ENCODE data around the gene SOX10.
A peak's percentile ranks its signal among the peaks of the same experiment; 100 is the strongest.

The SOX10 gene

GRCh38 chr22:38016182-38017151 lies 32.1 kb upstream of the SOX10 start:
- peak; percentile 97 for DNase-seq (ENCODE audit: low spot score)

GRCh38 chr22:38014083-38014482 lies 29.7 kb upstream of the SOX10 start:
- DNase-seq (ENCODE audit: low spot score) = no peak

GRCh38 chr22:38012604-38013072 lies 28.3 kb upstream of the SOX10 start:
- no peak for DNase-seq (ENCODE audit: low spot score)

GRCh38 chr22:38009000-38009806 lies 24.8 kb upstream of the SOX10 start:
- no peak for DNase-seq (ENCODE audit: low spot score)

- no peak for DNase-seq (ENCODE audit: low spot score)
Observed at GRCh38 chr22:38007330-38007902, 23.1 kb upstream of the SOX10 start.

- no peak for DNase-seq (ENCODE audit: low spot score)
Observed at GRCh38 chr22:38006906-38007305, 22.6 kb upstream of the SOX10 start.

GRCh38 chr22:38005943-38006342 lies 21.6 kb upstream of the SOX10 start:
- no peak for DNase-seq (ENCODE audit: low spot score)

- DNase-seq (ENCODE audit: low spot score) = no peak
Observed at GRCh38 chr22:37999640-38000272, 15.4 kb upstream of the SOX10 start.

- no peak for DNase-seq (ENCODE audit: low spot score)
Observed at GRCh38 chr22:37999236-37999635, 14.9 kb upstream of the SOX10 start.

GRCh38 chr22:37998543-37998942 lies 14.2 kb upstream of the SOX10 start:
- peak; percentile 91 for DNase-seq (ENCODE audit: low spot score)

GRCh38 chr22:37996515-37997246 lies 12.3 kb upstream of the SOX10 start:
- DNase-seq (ENCODE audit: low spot score) = no peak

GRCh38 chr22:37996079-37996478 lies 11.7 kb upstream of the SOX10 start:
- DNase-seq (ENCODE audit: low spot score) = no peak

GRCh38 chr22:37995460-37995859 lies 11.1 kb upstream of the SOX10 start:
- no peak for DNase-seq (ENCODE audit: low spot score)

GRCh38 chr22:37994982-37995381 lies 10.6 kb upstream of the SOX10 start:
- DNase-seq (ENCODE audit: low spot score) = no peak

- DNase-seq (ENCODE audit: low spot score) = no peak
Observed at GRCh38 chr22:37994049-37994448, 9.7 kb upstream of the SOX10 start.

GRCh38 chr22:37991731-37992442 lies 7.5 kb upstream of the SOX10 start:
- no peak for DNase-seq (ENCODE audit: low spot score)

- no peak for DNase-seq (ENCODE audit: low spot score)
Observed at GRCh38 chr22:37990862-37991261, 6.5 kb upstream of the SOX10 start.

- no peak for DNase-seq (ENCODE audit: low spot score)
Observed at GRCh38 chr22:37990301-37990700, 5.9 kb upstream of the SOX10 start.

GRCh38 chr22:37989146-37990045 lies 5.0 kb upstream of the SOX10 start:
- no peak for DNase-seq (ENCODE audit: low spot score)

GRCh38 chr22:37986371-37986770 lies 2.0 kb upstream of the SOX10 start:
- DNase-seq (ENCODE audit: low spot score) = no peak
